T-helper 2 cell treated with Interferon-gamma antibody and Interleukin-4, amounts not matched to agents 5 μg/mL and 100 μg/mL, for 36 hours (primary cell): ENCODE measurements around the gene CDK4.

Source experiments
- DNase-seq: peaks from one replicate; pipeline ENCODE4 v3.0.0; 2021; ENCODE audit warnings: low spot score
- H3K27ac Mint-ChIP-seq: one replicate; pipeline ENCODE4 v1.8.0; 2021; ENCODE audit warnings: mild to moderate bottlenecking, mixed read lengths
- H3K27me3 Mint-ChIP-seq: one replicate; pipeline ENCODE4 v1.8.0; 2021; ENCODE audit warnings: low read depth, mixed read lengths
- H3K36me3 Mint-ChIP-seq: one replicate; pipeline ENCODE4 v1.8.0; 2021; ENCODE audit warnings: low read depth, mixed read lengths
- H3K4me1 Mint-ChIP-seq: one replicate; pipeline ENCODE4 v1.8.0; 2021; ENCODE audit warnings: low read depth, mixed read lengths
- H3K4me3 Mint-ChIP-seq: one replicate; pipeline ENCODE4 v1.8.0; 2022; ENCODE audit warnings: mild to moderate bottlenecking, moderate library complexity, mixed read lengths
- H3K9me3 Mint-ChIP-seq: one replicate; pipeline ENCODE4 v1.8.0; 2021; ENCODE audit warnings: mixed read lengths

The CDK4 gene

DNA sequence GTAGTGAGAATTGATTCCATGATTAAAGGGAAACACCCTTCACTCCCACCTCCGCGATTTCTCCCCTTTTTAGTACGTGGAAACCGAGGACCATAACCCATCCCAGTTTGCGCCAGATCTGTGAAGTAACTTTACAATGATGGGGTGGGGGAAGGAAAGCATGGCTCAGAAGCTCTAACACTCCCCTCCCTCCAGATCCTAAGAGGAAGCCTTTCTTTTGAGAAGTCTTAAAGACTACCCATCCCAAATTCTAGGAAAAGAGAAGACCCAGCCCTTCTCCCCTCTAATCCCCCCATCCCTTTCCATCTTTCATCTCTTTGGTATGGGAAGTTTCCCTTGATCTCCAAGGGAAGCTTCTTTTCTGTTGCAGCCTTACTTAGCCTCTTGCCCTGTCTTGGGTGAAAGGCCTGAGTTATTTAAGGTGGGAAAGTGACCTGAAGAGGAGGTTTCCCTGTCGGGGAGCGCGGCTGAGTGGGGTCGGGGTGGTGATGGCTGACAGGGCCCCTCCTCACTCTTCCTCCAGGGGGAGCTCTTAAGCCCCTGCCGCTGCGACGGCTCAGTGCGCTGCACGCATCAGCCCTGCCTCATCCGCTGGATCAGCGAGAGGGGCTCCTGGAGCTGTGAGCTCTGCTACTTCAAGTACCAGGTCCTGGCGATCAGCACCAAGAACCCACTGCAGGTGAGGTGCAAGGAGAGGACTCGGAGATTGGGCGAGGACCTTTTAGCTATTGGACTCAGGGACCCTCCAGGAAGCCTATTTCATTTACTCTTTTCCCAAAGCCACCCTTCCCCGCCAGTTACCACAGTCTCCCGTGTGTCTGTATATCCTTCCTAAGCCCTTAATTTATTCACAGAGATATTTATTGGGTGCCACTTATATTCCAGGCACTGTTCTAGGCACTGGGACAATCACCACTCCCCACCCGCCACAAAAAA lies 4.6 kb upstream of the CDK4 start:
- no peaks in the 10 kb centered on the region for H3K9me3 Mint-ChIP-seq
- H3K27ac Mint-ChIP-seq = peak overlapping the region; percentile 18
- H3K27me3 Mint-ChIP-seq = peaks cover 3% of the 10 kb centered on the region
- peaks cover 18% of the 10 kb centered on the region for H3K36me3 Mint-ChIP-seq
- H3K4me1 Mint-ChIP-seq = peaks cover 36% of the 10 kb centered on the region
- peak; percentile 59 for DNase-seq
- H3K4me3 Mint-ChIP-seq = peak overlapping the region; percentile 85

DNA sequence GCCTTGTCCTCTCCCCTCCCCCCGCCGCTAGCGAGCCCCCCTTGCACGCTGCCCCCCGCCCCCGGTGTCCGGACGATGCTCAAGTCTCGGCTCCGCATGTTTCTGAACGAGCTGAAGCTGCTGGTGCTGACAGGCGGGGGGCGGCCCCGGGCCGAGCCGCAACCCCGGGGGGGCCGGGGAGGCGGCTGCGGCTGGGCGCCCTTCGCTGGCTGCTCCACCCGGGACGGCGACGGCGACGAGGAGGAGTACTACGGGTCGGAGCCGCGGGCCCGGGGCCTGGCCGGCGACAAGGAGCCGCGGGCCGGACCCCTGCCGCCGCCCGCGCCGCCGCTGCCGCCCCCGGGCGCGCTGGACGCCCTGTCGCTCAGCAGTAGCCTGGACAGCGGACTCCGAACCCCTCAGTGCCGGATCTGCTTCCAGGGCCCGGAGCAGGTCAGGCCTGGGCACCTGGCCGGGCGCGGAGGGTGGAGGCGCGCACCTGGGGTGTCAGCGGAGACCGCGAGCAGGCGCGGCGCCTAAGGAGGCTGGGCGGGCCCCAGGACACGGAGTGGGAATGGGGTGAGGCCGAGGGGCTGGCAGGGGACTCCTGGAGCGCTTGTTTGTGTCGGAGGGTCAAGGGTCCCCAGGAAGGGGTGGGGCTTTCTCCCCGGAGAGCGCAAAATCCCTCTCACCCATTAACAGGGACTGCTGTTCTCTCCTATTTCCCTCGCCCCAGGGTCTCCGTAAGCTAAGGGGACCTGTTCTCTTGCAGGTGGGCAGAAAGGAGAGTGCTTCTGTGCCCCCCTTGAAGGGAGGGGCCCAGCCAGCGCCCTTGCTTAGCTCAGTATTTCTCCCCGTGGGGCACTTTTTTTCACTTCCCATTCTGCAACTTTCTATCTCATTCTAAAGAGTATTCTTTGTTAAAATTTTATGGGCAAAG lies 3.6 kb upstream of the CDK4 start:
- DNase-seq = peak; percentile 15
- Mint-ChIP-seq H3K27ac (peak overlapping the region; percentile 18), H3K9me3 (no peaks in the 10 kb centered on the region), H3K27me3 (peaks cover 3% of the 10 kb centered on the region), H3K4me1 (peaks cover 46% of the 10 kb centered on the region), H3K4me3 (peak overlapping the region; percentile 85), H3K36me3 (peaks cover 26% of the 10 kb centered on the region)

DNA sequence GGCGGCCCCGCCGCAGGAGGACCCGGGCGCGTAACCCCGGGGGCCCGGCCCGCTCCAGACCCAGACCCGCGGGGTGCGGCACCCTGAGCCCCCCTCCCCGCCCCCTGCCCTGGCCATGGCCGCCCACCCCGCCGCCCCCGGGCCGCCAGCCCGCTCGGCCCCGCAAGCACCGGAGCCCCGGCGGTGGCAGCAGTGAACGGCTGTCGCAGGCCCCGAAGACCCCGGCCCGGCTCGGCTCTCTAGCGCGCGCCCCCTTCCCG lies 3.0 kb upstream of the CDK4 start:
- peaks cover 31% of the 10 kb centered on the region for H3K36me3 Mint-ChIP-seq
- H3K4me1 Mint-ChIP-seq = peaks cover 50% of the 10 kb centered on the region
- H3K27ac Mint-ChIP-seq = no peak overlapping the region
- H3K4me3 Mint-ChIP-seq = no peak overlapping the region
- DNase-seq = no peak
- H3K9me3 Mint-ChIP-seq = no peaks in the 10 kb centered on the region
- peaks cover 3% of the 10 kb centered on the region for H3K27me3 Mint-ChIP-seq

DNA sequence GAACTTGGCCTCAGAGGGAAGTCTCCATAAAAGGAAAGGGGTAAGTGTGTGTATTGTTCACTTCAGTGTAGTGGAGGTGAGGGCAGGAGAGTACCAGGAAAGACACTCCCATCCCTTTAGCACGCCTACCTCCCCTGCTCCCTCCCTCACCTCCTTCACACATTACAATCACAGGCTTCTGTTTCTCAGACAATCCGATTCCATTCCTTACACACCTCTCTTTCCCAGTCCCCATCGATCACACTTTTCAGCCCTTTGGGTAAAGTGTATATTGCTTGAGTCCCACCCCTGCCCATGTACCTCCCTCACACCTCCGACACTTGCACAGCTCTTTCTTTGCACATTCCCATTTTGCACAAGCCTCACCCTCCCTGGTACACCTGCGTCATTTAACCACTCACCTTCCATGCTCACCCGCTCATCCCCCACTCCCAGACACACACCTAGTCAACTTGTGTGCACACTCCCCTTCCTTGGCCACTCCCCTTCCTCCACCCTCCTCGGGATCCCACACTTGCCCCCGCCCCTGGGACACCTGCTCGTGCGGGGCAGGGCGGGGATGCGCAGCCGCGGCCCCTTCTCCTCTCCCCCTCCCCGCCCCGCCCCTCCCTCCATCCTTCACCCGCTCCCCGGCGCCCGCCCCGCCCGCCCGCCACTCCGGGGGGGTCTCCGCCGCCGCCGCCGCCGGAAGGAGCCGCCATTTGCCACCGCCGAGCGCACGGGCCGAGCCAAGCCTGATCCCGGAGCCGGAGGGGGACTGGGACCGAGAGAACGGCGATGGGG lies 2.5 kb upstream of the CDK4 start, which contains the start of gene MARCHF9:
TSS of gene MARCHF9 (plus strand) at position 693 of the 783 bp plus-strand sequence. CDS start 426 bp downstream, outside the sequence.
- no peaks in the 10 kb centered on the region for H3K9me3 Mint-ChIP-seq
- H3K27me3 Mint-ChIP-seq = peaks cover 3% of the 10 kb centered on the region
- peaks cover 32% of the 10 kb centered on the region for H3K36me3 Mint-ChIP-seq
- H3K27ac Mint-ChIP-seq = peak within 1 kb of the TSS; percentile 85
- peak; percentile 83 for DNase-seq
- peak within 1 kb of the TSS; percentile 89 for H3K4me3 Mint-ChIP-seq
- peaks cover 51% of the 10 kb centered on the region for H3K4me1 Mint-ChIP-seq

DNA sequence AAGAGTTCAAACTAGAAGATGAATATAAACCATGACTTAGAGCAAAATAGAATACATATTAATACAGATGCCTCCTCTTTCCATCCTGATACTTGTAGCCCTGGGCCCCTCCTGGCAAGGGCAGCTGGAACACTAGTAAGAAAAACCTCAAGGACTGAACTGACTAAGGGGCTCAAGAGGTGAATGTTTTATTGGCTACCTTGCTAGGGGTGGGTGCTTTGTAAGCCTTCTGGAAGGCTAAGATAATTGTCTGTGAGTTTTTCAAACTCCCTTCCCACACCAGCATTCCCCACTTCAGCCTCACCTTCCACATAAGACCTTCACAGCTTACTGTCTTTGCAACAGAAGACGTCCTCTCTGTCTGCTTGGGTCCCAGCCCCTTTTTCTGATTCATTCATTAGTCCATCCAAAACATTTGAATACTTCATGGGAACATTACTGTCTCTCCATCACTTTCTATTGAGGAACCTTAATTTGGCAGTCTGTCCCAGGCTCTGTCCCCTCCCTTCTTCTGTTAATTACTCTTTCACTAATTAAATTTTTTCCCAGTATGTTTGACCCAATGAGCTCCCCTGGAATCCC lies 1.7 kb upstream of the CDK4 start:
- H3K36me3 Mint-ChIP-seq = peaks cover 35% of the 10 kb centered on the region
- H3K9me3 Mint-ChIP-seq = no peaks in the 10 kb centered on the region
- H3K27ac Mint-ChIP-seq = peak overlapping the region; percentile 85
- peak overlapping the region; percentile 89 for H3K4me3 Mint-ChIP-seq
- peaks cover 47% of the 10 kb centered on the region for H3K4me1 Mint-ChIP-seq
- DNase-seq = no peak
- H3K27me3 Mint-ChIP-seq = peaks cover 3% of the 10 kb centered on the region

DNA sequence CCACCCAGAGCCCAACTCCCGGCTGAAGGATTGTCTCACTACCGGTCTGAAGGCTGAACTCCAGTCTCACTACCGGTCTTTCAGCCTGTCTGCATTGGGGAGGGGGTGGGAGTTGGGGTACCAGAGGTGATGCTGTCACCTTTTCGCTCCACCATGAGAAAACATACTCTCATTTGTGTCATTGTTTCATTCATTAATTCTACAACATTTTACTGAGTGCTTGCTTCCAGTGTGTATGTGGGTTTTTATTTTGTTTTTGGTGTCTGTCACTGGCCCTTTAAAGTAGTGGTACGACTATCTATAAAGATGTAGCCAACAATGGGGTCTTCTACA lies 524 bp upstream of the CDK4 start:
- Mint-ChIP-seq H3K27ac (peak overlapping the region; percentile 89), H3K36me3 (peaks cover 36% of the 10 kb centered on the region), H3K9me3 (no peaks in the 10 kb centered on the region), H3K27me3 (peaks cover 3% of the 10 kb centered on the region), H3K4me3 (peak overlapping the region; percentile 96), H3K4me1 (peaks cover 47% of the 10 kb centered on the region)
- DNase-seq = no peak

DNA sequence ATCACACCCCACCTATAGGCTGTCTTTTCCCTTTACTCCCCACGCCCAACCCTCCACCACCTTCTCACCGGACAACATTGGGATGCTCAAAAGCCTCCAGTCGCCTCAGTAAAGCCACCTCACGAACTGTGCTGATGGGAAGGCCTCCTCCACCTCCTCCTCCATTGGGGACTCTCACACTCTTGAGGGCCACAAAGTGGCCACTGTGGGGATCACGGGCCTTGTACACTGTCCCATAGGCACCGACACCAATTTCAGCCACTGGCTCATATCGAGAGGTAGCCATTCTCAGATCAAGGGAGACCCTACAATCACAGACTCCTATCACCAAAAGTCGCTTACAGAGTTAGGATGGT lies 700 bp downstream of the CDK4 start:
- Mint-ChIP-seq H3K27ac (peak overlapping the region; percentile 89), H3K27me3 (peaks cover 3% of the 10 kb centered on the region), H3K9me3 (no peaks in the 10 kb centered on the region), H3K4me3 (peak overlapping the region; percentile 96), H3K4me1 (peaks cover 43% of the 10 kb centered on the region), H3K36me3 (peaks cover 41% of the 10 kb centered on the region)
- DNase-seq = no peak

DNA sequence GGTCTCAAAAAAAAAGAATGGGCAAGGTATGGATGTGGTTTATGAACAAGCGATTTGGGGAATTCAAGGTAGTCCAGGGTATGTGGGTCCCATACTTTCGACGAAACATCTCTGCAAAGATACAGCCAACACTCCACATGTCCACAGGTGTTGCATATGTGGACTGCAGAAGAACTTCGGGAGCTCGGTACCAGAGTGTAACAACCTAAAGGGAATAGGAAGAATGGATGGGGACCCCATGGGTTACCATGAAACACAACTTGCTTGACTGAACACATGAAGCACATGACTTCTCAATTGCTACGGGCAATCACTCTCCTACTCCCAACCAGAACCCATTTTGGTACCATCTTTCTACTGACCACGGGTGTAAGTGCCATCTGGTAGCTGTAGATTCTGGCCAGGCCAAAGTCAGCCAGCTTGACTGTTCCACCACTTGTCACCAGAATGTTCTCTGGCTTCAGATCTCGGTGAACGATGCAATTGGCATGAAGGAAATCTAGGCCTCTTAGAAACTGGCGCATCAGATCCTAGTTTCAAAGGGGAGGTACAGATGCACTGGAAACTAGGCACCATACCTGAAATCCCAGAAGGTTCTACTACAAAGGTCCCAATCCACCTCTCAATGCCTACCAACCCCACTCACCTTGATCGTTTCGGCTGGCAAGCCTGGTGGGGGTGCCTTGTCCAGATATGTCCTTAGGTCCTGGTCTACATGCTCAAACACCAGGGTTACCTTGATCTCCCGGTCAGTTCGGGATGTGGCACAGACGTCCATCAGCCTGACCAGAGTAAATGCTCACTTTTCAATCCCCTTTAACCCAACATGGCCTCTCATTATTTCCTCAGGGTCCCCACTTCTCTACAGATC lies 1.3 kb downstream of the CDK4 start:
- H3K4me1 Mint-ChIP-seq = peaks cover 45% of the 10 kb centered on the region
- H3K4me3 Mint-ChIP-seq = peak overlapping the region; percentile 96
- H3K9me3 Mint-ChIP-seq = no peaks in the 10 kb centered on the region
- no peak for DNase-seq
- peaks cover 3% of the 10 kb centered on the region for H3K27me3 Mint-ChIP-seq
- H3K27ac Mint-ChIP-seq = peak overlapping the region; percentile 89
- peaks cover 45% of the 10 kb centered on the region for H3K36me3 Mint-ChIP-seq

DNA sequence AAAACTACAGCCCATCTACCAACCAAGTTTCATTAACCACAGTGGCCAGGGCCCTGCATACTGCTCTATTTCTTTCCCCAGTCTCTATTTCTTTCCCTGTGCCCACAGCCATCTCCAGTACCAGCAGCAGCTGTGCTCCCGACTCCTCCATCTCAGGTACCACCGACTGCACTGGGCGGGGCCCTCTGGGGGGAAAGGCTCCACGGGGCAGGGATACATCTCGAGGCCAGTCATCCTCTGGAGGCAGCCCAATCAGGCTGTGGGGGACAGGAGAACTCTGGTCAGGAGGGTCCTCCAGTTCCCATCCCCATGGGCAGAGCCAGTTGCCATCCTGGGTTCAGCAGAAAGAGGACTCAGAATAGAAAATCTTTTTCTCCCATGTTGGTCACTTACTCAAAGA lies 3.0 kb downstream of the CDK4 start:
- Mint-ChIP-seq H3K36me3 (peaks cover 48% of the 10 kb centered on the region), H3K27ac (no peak overlapping the region)

DNA sequence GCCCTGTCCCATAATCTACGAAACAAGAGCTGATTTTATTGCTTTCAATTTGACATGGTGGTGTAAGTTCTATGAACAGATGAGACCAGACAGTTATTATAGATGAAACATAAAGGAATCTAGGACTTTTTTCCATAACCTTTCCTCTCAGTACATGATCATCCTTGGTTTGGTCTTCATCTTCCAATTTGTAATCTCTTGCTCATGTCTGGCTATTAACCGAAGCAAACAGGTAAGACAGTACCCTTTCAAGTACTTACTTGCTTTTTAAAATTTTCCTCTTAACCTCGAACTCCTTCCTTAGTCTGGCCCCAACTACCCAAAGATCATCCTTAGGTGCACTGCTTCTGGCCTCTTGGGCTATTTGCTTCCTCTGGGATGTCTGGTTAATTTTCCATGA lies 6.1 kb downstream of the CDK4 start:
- Mint-ChIP-seq H3K36me3 (peaks cover 43% of the 10 kb centered on the region), H3K4me1 (peaks cover 45% of the 10 kb centered on the region), H3K4me3 (peak overlapping the region; percentile 96), H3K27ac (peak overlapping the region; percentile 99), H3K27me3 (no peaks in the 10 kb centered on the region), H3K9me3 (no peaks in the 10 kb centered on the region)
- no peak for DNase-seq

More for the DNA sequence above, 3.0 kb downstream of the CDK4 start:
- Mint-ChIP-seq H3K4me1 (peaks cover 52% of the 10 kb centered on the region), H3K9me3 (no peaks in the 10 kb centered on the region), H3K4me3 (no peak overlapping the region), H3K27me3 (peaks cover 3% of the 10 kb centered on the region)
- no peak for DNase-seq

DNA sequence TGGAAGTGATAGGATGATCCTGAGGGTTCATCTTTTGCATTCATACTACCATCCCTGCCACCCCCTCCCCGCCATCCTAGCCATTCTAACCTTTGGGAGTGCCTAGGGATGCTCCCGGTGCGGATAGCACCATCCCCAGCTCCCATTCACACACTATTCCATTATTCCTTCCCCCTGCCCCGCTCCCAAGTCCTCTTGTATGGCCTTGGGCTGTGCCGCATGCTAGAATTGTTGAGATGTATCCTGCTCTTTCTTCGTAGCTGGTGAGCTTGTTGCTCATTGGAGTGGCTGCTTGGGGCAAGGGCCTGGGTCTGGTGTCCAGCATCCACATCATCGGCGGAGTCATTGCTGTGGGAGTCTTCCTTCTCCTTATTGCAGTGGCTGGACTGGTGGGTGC lies 6.6 kb downstream of the CDK4 start:
- DNase-seq = no peak
- H3K4me3 Mint-ChIP-seq = peak overlapping the region; percentile 96
- no peaks in the 10 kb centered on the region for H3K9me3 Mint-ChIP-seq
- H3K4me1 Mint-ChIP-seq = peaks cover 46% of the 10 kb centered on the region
- peak overlapping the region; percentile 99 for H3K27ac Mint-ChIP-seq
- H3K27me3 Mint-ChIP-seq = no peaks in the 10 kb centered on the region
- peaks cover 44% of the 10 kb centered on the region for H3K36me3 Mint-ChIP-seq

DNA sequence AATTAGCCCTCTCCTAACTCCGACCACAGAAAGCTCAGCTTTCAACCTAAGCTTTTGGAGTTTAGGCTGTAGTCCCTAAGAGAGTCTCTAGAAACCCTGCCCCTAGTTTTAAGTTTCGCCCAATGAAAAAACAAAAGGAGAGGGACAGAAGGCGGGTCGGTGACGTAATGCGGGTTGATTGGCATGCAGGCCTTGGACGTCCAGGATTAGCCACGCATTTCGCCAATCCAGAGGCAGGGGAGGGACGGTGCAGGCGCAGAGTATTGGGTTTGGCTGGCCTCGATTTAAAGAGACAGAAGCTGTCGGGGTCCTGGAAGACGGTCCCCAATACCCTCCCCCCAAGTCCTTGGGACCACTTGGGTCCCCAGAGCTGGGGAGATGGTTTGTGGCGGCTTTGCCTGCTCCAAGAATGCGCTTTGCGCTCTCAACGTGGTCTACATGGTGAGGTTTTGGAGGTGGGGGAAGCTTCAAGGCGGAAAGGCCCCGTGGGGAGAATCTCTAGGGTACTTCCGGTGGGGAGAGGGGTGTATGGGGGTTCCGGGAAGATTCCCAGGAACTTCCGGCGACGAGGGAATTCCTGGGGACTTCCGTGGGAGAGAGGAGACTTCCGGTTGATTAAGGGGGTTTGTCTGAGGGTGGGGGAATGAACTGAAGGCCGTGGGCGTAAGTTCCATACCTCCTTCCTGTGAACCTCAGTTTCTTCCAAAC lies 7.2 kb downstream of the CDK4 start, which contains the start of gene TSPAN31:
TSS of gene TSPAN31 (plus strand) at position 263 of the 708 bp plus-strand sequence. CDS start at position 379, 116 bp downstream.
- no peaks in the 10 kb centered on the region for H3K27me3 Mint-ChIP-seq
- peaks cover 42% of the 10 kb centered on the region for H3K4me1 Mint-ChIP-seq
- peak within 1 kb of the TSS; percentile 99 for H3K27ac Mint-ChIP-seq
- peak within 1 kb of the TSS; percentile 96 for H3K4me3 Mint-ChIP-seq
- peaks cover 39% of the 10 kb centered on the region for H3K36me3 Mint-ChIP-seq
- no peaks in the 10 kb centered on the region for H3K9me3 Mint-ChIP-seq
- DNase-seq = peak; percentile 93
